ENCODE data around the gene UMOD. TPM values are rescaled to one million over a fixed set of nuclear protein-coding genes. Genes with fewer than 3 reads are reported as not detected.

UMOD gene
- total RNA-seq, 1 donor from 2014 or later = not detected

GRCh38 chr16:20364051-20364450, 11.5 kb upstream of the UMOD start:
- intact Hi-C loops (cut with micrococcal nuclease) = no loop called here

- intact Hi-C loops (cut with micrococcal nuclease) = no loop called here
These were observed 10.7 kb upstream of the UMOD start for GRCh38 chr16:20363191-20363590.

GRCh38 chr16:20359997-20360396, 7.5 kb upstream of the UMOD start:
- intact Hi-C loops (cut with micrococcal nuclease) = no loop called here

GRCh38 chr16:20355114-20355782, 2.7 kb upstream of the UMOD start:
- intact Hi-C loops (cut with micrococcal nuclease) = no loop called here

GRCh38 chr16:20353379-20353778, 864 bp upstream of the UMOD start:
- intact Hi-C loops (cut with micrococcal nuclease) = no loop called here

GRCh38 chr16:20349615-20350014, 2.9 kb downstream of the UMOD start:
- intact Hi-C loops (cut with micrococcal nuclease) = no loop called here

GRCh38 chr16:20348365-20349185, 3.9 kb downstream of the UMOD start:
- intact Hi-C loops (cut with micrococcal nuclease) = no loop called here

- intact Hi-C loops (cut with micrococcal nuclease) = no loop called here
These were observed 4.7 kb downstream of the UMOD start for GRCh38 chr16:20347666-20348364.

- intact Hi-C loops (cut with micrococcal nuclease) = no loop called here
These were observed 7.9 kb downstream of the UMOD start for GRCh38 chr16:20344611-20345010.

GRCh38 chr16:20339744-20340143, 12.8 kb downstream of the UMOD start:
- intact Hi-C loops (cut with micrococcal nuclease) = no loop called here

GRCh38 chr16:20336955-20337354, 15.6 kb downstream of the UMOD start:
- intact Hi-C loops (cut with micrococcal nuclease) = no loop called here

GRCh38 chr16:20334396-20334795, 18.1 kb downstream of the UMOD start:
- intact Hi-C loops (cut with micrococcal nuclease) = no loop called here

GRCh38 chr16:20333120-20333519, 19.4 kb downstream of the UMOD start:
- intact Hi-C loops (cut with micrococcal nuclease) = no loop called here

GRCh38 chr16:20332411-20332810, 20.1 kb downstream of the UMOD start:
- intact Hi-C loops (cut with micrococcal nuclease) = no loop called here

GRCh38 chr16:20331635-20332034, 20.9 kb downstream of the UMOD start:
- intact Hi-C loops (cut with micrococcal nuclease) = no loop called here

GRCh38 chr16:20329392-20330138, 22.9 kb downstream of the UMOD start:
- intact Hi-C loops (cut with micrococcal nuclease) = no loop called here

GRCh38 chr16:20327444-20328041, 25.0 kb downstream of the UMOD start, which contains the start of gene GP2:
GP2 (minus strand) TSS chr16:20327513; CDS start chr16:20326431, 1,082 bp downstream.
- intact Hi-C loops (cut with micrococcal nuclease) = no loop called here

- intact Hi-C loops (cut with micrococcal nuclease) = no loop called here
These were observed 26.2 kb downstream of the UMOD start for GRCh38 chr16:20326321-20326720.

- intact Hi-C loops (cut with micrococcal nuclease) = no loop called here
These were observed 27.5 kb downstream of the UMOD start for GRCh38 chr16:20325005-20325404.

- intact Hi-C loops (cut with micrococcal nuclease) = no loop called here
These were observed 28.9 kb downstream of the UMOD start for GRCh38 chr16:20323591-20324117.

- intact Hi-C loops (cut with micrococcal nuclease) = no loop called here
These were observed 29.8 kb downstream of the UMOD start for GRCh38 chr16:20322696-20323095.
